ENCODE results near the gene HSF5.

HSF5 gene

DNA sequence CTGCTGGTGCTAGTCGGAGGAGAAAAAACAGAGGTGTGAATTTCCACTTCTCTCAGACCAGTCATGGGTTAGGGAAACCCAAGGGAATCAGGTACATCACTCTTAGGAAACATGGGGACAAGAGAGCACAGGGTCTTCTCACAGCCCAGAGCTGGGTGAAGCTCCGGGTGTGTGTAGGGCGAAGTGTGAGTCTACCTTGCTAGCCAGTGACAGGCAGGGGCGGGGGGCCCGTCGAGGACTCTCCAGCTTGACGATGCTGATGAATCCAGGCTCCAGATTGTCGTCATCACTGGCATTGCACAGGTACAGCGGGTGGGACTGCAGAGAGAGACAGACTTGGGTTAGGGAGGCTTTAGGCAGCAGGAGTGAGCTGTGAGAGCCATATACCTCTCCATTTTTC is 117.5 kb downstream of the HSF5 start:
- Mint-ChIP-seq H3K9me3 (ENCODE audit: low read depth) (no peaks in the 10 kb centered on the region), H3K4me1 (ENCODE audit: low read depth) (peaks cover 7% of the 10 kb centered on the region), H3K4me3 (no peak overlapping the region), H3K27me3 (no peaks in the 10 kb centered on the region), H3K27ac (no peak overlapping the region), H3K36me3 (peaks cover 6% of the 10 kb centered on the region)

DNA sequence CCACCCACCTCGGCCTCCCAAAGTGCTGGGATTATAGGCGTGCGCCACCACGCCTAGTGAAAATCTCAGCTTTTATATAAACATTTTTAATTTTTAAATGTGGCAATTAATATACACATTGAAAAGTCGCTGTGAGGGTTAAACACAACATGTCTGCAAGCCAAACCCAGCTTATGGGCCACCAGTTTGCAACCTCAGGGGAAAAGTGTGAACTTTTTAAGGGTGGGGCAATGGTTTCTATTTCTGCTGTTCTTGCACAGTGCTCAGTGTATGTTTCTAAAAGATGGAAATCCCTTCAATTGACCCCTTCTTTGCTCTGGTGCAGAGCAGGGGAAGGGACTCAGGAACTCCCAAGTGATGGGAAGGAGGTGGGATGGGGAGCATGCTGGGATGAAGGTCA is 117.9 kb downstream of the HSF5 start:
- Mint-ChIP-seq H3K27ac (no peak overlapping the region), H3K4me1 (ENCODE audit: low read depth) (peaks cover 7% of the 10 kb centered on the region), H3K27me3 (no peaks in the 10 kb centered on the region), H3K9me3 (ENCODE audit: low read depth) (no peaks in the 10 kb centered on the region), H3K36me3 (peaks cover 6% of the 10 kb centered on the region), H3K4me3 (no peak overlapping the region)

Measured in activated naive CD8-positive, alpha-beta T cell (primary cell).